OCI-LY1 (cell line): ENCODE data around the gene PLK4.

Source experiments
- H2AFZ ChIP-seq: fragments of 200-600 bp; sonication (generic), shearing (Covaris generic); 2 replicates; pipeline ENCODE4 v1.6.0; 2014; ENCODE audit warnings: antibody characterized with exemption, mild to moderate bottlenecking, low read length
- H3F3A ChIP-seq: fragments of 200-600 bp; sonication (generic), shearing (Covaris generic); 2 replicates; pipeline ENCODE4 v1.6.0; 2014; ENCODE audit warnings: mild to moderate bottlenecking, antibody characterized with exemption, low read length, moderate library complexity; ENCODE audit not compliant: insufficient read depth
- H3K27ac ChIP-seq: fragments of 200-600 bp; sonication (generic); 2 replicates; pipeline ENCODE4 v1.5.1; 2014; ENCODE audit warnings: low read length, mixed run types, mild to moderate bottlenecking, low read depth; ENCODE audit not compliant: poor library complexity, severe bottlenecking
- H3K27me3 ChIP-seq: fragments of 200-600 bp; sonication (generic); 2 replicates; pipeline ENCODE4 v1.6.0; 2014; ENCODE audit warnings: antibody characterized with exemption, mild to moderate bottlenecking, low read length, moderate library complexity; ENCODE audit not compliant: insufficient read depth
- H3K36me3 ChIP-seq: fragments of 200-600 bp; sonication (generic); 2 replicates; pipeline ENCODE4 v1.6.1; 2014; ENCODE audit warnings: mild to moderate bottlenecking, antibody characterized with exemption, low read length, moderate library complexity, mixed read lengths; ENCODE audit not compliant: insufficient read depth
- H3K4me1 ChIP-seq: fragments of 200-600 bp; sonication (generic); 2 replicates; pipeline ENCODE4 v1.5.1; 2014; ENCODE audit warnings: mild to moderate bottlenecking, low read length, moderate library complexity; ENCODE audit not compliant: insufficient read depth, severe bottlenecking
- H3K4me2 ChIP-seq: fragments of 200-600 bp; sonication (generic), shearing (Covaris generic); 2 replicates; pipeline ENCODE4 v1.6.1; 2014; ENCODE audit warnings: low read length
- H3K4me3 ChIP-seq: fragments of 200-600 bp; sonication (generic); 2 replicates; pipeline ENCODE4 v1.5.1; 2014; ENCODE audit warnings: low read length, low read depth, mild to moderate bottlenecking, mixed read lengths; ENCODE audit not compliant: poor library complexity, severe bottlenecking
- H3K79me2 ChIP-seq: fragments of 200-600 bp; shearing (Covaris generic); 2 replicates; pipeline ENCODE4 v1.6.1; 2016; ENCODE audit warnings: mixed run types, low read length, mixed read lengths; ENCODE audit not compliant: insufficient read depth
- H3K9ac ChIP-seq: fragments of 200-600 bp; sonication (generic), shearing (Covaris generic); 2 replicates; pipeline ENCODE4 v1.6.1; 2014; ENCODE audit warnings: mild to moderate bottlenecking, low read length, mixed read lengths
- H3K9me2 ChIP-seq: fragments of 200-600 bp; sonication (generic), shearing (Covaris generic); 2 replicates; pipeline ENCODE4 v1.6.1; 2014; ENCODE audit warnings: low read depth, mild to moderate bottlenecking, low read length, mixed read lengths
- H3K9me3 ChIP-seq: fragments of 200-600 bp; shearing (Covaris generic); 2 replicates; pipeline ENCODE4 v1.6.1; 2014; ENCODE audit warnings: low read length, mixed read lengths
- H4K20me1 ChIP-seq: fragments of 200-600 bp; sonication (generic), shearing (Covaris generic); 2 replicates; pipeline ENCODE4 v1.6.0; 2016; ENCODE audit warnings: mild to moderate bottlenecking, low read length; ENCODE audit not compliant: insufficient read depth
- EZH2 ChIP-seq: fragments of 200-600 bp; sonication (generic), shearing (Covaris generic); IDR thresholded peaks from 2 replicates; pipeline ENCODE4 v1.8.0; 2017; ENCODE audit warnings: borderline replicate concordance, mixed run types, mild to moderate bottlenecking, antibody characterized with exemption, low read length, moderate library complexity, mixed read lengths
- TF ChIP-seq, protein P1 (sequence below): fragments of 200-600 bp; sonication (generic), shearing (Covaris generic); IDR thresholded peaks from 2 replicates; pipeline ENCODE4 v1.5.1; 2017; ENCODE audit warnings: mild to moderate bottlenecking, antibody characterized with exemption, low read length, moderate library complexity, mixed read lengths

PLK4 gene

DNA sequence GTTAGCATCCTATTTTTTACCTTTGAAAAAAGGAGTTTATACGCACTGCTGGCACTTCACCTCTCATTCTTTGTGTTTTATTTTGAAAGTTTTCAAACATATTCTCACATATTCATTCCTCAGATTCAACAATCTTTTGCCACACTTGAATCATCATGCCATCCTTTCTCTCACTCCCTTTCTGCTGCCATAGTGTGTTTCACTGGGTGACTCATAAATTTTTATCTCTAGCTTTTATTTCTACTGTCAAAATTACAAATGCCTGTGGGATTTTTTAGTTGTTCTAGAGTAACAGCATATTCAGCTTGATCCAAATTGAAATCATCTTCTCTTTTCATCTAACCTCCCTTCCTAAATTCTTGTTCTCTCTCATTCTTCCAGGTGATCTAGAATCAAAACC, 56.3 kb downstream of the PLK4 start:
- TF ChIP-seq, protein P1, sequence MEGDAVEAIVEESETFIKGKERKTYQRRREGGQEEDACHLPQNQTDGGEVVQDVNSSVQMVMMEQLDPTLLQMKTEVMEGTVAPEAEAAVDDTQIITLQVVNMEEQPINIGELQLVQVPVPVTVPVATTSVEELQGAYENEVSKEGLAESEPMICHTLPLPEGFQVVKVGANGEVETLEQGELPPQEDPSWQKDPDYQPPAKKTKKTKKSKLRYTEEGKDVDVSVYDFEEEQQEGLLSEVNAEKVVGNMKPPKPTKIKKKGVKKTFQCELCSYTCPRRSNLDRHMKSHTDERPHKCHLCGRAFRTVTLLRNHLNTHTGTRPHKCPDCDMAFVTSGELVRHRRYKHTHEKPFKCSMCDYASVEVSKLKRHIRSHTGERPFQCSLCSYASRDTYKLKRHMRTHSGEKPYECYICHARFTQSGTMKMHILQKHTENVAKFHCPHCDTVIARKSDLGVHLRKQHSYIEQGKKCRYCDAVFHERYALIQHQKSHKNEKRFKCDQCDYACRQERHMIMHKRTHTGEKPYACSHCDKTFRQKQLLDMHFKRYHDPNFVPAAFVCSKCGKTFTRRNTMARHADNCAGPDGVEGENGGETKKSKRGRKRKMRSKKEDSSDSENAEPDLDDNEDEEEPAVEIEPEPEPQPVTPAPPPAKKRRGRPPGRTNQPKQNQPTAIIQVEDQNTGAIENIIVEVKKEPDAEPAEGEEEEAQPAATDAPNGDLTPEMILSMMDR = no peak
- no peak for TF ChIP-seq EZH2
- Histone ChIP-seq H3K9ac (no peak overlapping the region), H3K4me2 (no peak overlapping the region), H2AFZ (no peak overlapping the region), H3F3A (no peaks in the 10 kb centered on the region), H4K20me1 (no peaks in the 10 kb centered on the region), H3K4me1 (no peaks in the 10 kb centered on the region), H3K79me2 (no peaks in the 10 kb centered on the region), H3K27ac (no peak overlapping the region), H3K9me2 (no peaks in the 10 kb centered on the region), H3K9me3 (no peaks in the 10 kb centered on the region), H3K27me3 (no peaks in the 10 kb centered on the region), H3K4me3 (no peak overlapping the region), H3K36me3 (peaks cover 13% of the 10 kb centered on the region)
